GM19238 (cell line): ENCODE results near the gene B9D1.

ENCODE experiments used
- DNase-seq: peaks from one replicate; pipeline ENCODE4 v3.0.0; 2011; ENCODE audit warnings: low spot score; ENCODE audit not compliant: insufficient read length

The B9D1 gene

GRCh38 chr17:19304209-19304608 is 58.3 kb downstream of the B9D1 start:
- DNase-seq, result no peak

- no peak for DNase-seq
Observed at GRCh38 chr17:19303367-19303776, 59.2 kb downstream of the B9D1 start.

GRCh38 chr17:19302791-19303331 is 59.7 kb downstream of the B9D1 start:
- DNase-seq, result no peak

GRCh38 chr17:19301973-19302372 is 60.5 kb downstream of the B9D1 start:
- DNase-seq, result no peak

- DNase-seq, result no peak
Observed at GRCh38 chr17:19301274-19301951, 61.1 kb downstream of the B9D1 start.

- DNase-seq, result no peak
Observed at GRCh38 chr17:19299866-19300265, 62.7 kb downstream of the B9D1 start.

- DNase-seq, result no peak
Observed at GRCh38 chr17:19299214-19299747, 63.2 kb downstream of the B9D1 start.

- DNase-seq, result no peak
Observed at GRCh38 chr17:19298569-19299213, 63.8 kb downstream of the B9D1 start.

GRCh38 chr17:19296786-19297778 is 65.4 kb downstream of the B9D1 start:
- no peak for DNase-seq

- DNase-seq, result no peak
Observed at GRCh38 chr17:19295473-19296135, 66.9 kb downstream of the B9D1 start.

- DNase-seq, result no peak
Observed at GRCh38 chr17:19294443-19294842, 68.1 kb downstream of the B9D1 start.
